Neural cell (in vitro differentiated cells): ENCODE measurements around the gene NPDC1.

ENCODE experiments used
- EP300 ChIP-seq: fragments of 450-650 bp; conservative IDR thresholded peaks from 2 replicates; pipeline ENCODE4 v1.6.1; 2014; ENCODE audit warnings: antibody characterized with exemption, mild to moderate bottlenecking, moderate library complexity; ENCODE audit not compliant: poor library complexity, severe bottlenecking
- EZH2 ChIP-seq: fragments of 200-600, 300-800 bp; shearing (Covaris generic), sonication (generic); IDR thresholded peaks from 2 replicates; pipeline ENCODE4 v1.6.1; 2014; ENCODE audit warnings: antibody characterized with exemption, low read length, borderline replicate concordance, mild to moderate bottlenecking; ENCODE audit not compliant: insufficient read depth, poor library complexity, severe bottlenecking
- MXI1 ChIP-seq: fragments of 450-650 bp; conservative IDR thresholded peaks from 2 replicates; pipeline ENCODE4 v1.6.1; 2014; ENCODE audit warnings: antibody characterized with exemption, mild to moderate bottlenecking; ENCODE audit not compliant: poor library complexity, severe bottlenecking
- POLR2AphosphoS5 ChIP-seq: IDR thresholded peaks from 2 replicates; pipeline ENCODE4 v1.6.1; 2012
- RAD21 ChIP-seq: fragments of 450-650 bp; conservative IDR thresholded peaks from 2 replicates; pipeline ENCODE4 v1.6.1; 2014; ENCODE audit warnings: antibody characterized with exemption, mild to moderate bottlenecking, moderate library complexity
- TF ChIP-seq, protein P1 (sequence below): fragments of 450-650 bp; IDR thresholded peaks from 2 replicates; pipeline ENCODE4 v1.5.1; 2014; ENCODE audit warnings: antibody characterized with exemption, mild to moderate bottlenecking, moderate library complexity; ENCODE audit not compliant: poor library complexity, severe bottlenecking
- TF ChIP-seq, protein P2 (sequence below): IDR thresholded peaks from 2 replicates; pipeline ENCODE4 v1.6.1; 2012; ENCODE audit warnings: borderline replicate concordance

DNA sequence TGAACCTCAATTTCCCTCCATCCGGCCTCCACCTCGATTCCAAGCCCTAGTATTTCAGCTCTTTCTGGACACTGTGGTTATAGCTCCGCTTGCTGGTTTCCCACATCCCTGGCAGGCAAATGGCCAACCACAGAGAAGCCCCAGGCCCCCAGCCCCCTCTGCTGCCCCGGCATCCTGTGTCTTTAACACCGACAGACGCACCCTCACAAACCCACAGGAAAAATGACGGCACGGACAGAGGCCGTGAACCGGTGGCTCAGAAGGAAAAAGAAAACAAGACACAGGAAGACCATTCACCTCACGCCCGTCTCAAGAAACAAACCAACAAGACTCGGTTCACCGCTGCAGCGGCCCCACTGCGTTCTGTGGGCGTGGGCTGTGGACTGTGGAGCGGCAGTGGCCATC, 48.1 kb downstream of the NPDC1 start:
- TF ChIP-seq, protein P1, sequence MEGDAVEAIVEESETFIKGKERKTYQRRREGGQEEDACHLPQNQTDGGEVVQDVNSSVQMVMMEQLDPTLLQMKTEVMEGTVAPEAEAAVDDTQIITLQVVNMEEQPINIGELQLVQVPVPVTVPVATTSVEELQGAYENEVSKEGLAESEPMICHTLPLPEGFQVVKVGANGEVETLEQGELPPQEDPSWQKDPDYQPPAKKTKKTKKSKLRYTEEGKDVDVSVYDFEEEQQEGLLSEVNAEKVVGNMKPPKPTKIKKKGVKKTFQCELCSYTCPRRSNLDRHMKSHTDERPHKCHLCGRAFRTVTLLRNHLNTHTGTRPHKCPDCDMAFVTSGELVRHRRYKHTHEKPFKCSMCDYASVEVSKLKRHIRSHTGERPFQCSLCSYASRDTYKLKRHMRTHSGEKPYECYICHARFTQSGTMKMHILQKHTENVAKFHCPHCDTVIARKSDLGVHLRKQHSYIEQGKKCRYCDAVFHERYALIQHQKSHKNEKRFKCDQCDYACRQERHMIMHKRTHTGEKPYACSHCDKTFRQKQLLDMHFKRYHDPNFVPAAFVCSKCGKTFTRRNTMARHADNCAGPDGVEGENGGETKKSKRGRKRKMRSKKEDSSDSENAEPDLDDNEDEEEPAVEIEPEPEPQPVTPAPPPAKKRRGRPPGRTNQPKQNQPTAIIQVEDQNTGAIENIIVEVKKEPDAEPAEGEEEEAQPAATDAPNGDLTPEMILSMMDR: no peak
- no peak for TF ChIP-seq EP300
- TF ChIP-seq POLR2AphosphoS5: no peak
- TF ChIP-seq RAD21: no peak
- TF ChIP-seq EZH2: no peak
- TF ChIP-seq MXI1: no peak
- TF ChIP-seq, protein P2, sequence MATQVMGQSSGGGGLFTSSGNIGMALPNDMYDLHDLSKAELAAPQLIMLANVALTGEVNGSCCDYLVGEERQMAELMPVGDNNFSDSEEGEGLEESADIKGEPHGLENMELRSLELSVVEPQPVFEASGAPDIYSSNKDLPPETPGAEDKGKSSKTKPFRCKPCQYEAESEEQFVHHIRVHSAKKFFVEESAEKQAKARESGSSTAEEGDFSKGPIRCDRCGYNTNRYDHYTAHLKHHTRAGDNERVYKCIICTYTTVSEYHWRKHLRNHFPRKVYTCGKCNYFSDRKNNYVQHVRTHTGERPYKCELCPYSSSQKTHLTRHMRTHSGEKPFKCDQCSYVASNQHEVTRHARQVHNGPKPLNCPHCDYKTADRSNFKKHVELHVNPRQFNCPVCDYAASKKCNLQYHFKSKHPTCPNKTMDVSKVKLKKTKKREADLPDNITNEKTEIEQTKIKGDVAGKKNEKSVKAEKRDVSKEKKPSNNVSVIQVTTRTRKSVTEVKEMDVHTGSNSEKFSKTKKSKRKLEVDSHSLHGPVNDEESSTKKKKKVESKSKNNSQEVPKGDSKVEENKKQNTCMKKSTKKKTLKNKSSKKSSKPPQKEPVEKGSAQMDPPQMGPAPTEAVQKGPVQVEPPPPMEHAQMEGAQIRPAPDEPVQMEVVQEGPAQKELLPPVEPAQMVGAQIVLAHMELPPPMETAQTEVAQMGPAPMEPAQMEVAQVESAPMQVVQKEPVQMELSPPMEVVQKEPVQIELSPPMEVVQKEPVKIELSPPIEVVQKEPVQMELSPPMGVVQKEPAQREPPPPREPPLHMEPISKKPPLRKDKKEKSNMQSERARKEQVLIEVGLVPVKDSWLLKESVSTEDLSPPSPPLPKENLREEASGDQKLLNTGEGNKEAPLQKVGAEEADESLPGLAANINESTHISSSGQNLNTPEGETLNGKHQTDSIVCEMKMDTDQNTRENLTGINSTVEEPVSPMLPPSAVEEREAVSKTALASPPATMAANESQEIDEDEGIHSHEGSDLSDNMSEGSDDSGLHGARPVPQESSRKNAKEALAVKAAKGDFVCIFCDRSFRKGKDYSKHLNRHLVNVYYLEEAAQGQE: no peak
